HG02870 (cell line): Measurements from ENCODE around the gene WNK2.

ENCODE experiments used
- ATAC-seq: cut with Tn5 transposase; IDR thresholded peaks from one replicate; pipeline ENCODE4 v1.9.1; 2021; ENCODE audit warnings: mild to moderate bottlenecking, moderate library complexity; ENCODE audit not compliant: unreplicated experiment

The WNK2 gene

GRCh38 chr9:93198117-93198837 lies 14.3 kb downstream of the WNK2 start:
- no peak for ATAC-seq

DNA sequence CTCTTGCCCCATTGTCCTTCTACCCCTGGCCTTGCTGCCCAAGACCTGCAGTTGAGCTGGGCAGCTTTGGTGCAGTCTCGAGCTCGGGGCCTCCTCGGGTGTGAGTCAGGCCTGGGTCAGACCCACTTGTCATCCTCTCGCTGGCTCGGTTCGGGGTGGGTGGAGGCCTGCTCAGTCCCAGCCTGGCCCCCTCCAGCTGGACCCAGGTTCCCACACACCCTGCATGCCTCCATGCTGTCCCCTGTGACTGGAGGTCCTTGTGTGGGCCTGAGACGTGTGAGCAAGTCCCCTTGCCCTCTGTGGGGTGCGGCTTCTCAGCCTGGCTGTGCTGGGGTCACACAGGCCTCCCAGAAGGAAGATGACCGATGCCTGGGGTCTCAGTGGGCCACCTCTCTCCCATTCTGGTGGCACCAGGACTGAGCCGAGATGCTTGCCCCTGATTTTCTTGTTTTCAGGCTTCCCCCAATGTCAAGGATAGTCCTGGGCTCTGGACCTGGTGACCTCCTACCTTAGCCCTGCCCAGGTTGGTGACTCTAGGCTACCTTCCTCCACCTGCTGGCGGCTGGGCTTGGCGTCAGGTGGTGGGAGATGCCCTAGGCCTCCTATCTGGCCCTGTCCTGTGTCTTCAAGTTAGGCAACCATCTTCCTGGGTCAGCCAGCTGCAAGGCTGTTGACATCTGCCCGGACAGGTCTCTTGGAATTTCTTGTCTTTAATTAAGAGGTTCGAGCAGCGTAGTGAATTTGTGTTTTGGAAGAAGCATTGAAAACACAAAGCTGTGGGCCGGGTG lies 15.1 kb downstream of the WNK2 start:
- no peak for ATAC-seq

GRCh38 chr9:93200449-93200742 lies 16.5 kb downstream of the WNK2 start:
- ATAC-seq = no peak

DNA sequence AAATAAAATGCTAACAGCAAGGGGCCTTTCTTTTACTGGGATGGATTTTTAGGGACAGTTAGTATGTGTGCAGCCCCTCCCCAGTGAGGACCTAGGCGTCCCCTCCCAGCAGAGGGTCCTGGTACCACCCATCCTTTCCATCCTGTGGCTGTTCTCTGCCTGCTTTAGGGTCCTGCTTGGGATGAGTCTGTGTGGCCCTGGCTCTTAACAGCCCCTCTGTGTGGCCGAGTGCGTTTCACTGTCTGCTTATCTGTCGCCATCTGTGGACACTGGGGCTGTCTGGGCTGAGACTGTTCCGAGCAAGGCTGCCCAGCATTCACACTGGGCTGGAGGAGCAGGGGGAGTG lies 17.0 kb downstream of the WNK2 start:
- ATAC-seq = no peak

DNA sequence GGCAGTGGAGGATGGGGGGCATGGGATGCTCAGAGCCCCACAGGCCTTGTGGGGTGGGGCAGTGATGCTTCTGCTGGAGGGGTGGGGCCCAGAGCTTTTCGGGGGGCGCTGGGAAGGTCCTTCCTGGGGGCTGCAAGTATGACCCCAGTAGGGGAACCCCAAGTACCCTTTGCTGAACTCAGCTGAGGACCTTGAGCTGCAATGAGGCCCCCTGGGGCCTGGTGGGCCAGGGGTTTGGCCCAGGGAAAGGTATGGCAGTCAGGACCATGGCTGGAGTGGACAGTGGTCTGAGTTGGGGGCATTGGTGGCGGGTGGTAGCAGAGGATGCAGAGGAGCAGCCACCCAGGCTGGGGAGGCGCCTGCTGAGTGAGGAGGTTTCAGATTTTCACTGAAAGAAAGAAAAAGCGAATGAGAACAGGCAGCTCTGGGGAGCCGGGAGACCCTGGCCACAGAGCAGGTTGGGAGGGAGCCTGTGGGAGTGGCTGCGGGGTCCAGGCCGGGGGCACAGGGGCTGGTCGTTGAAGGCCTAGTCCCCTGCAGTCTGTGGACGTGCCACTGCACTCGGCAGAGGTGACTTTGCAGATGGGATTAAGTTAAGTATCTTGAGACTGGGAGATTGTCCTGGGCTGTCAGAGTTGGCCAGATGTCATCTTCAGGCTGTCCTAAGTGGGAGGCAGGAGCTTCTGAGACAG lies 19.2 kb downstream of the WNK2 start:
- no peak for ATAC-seq

DNA sequence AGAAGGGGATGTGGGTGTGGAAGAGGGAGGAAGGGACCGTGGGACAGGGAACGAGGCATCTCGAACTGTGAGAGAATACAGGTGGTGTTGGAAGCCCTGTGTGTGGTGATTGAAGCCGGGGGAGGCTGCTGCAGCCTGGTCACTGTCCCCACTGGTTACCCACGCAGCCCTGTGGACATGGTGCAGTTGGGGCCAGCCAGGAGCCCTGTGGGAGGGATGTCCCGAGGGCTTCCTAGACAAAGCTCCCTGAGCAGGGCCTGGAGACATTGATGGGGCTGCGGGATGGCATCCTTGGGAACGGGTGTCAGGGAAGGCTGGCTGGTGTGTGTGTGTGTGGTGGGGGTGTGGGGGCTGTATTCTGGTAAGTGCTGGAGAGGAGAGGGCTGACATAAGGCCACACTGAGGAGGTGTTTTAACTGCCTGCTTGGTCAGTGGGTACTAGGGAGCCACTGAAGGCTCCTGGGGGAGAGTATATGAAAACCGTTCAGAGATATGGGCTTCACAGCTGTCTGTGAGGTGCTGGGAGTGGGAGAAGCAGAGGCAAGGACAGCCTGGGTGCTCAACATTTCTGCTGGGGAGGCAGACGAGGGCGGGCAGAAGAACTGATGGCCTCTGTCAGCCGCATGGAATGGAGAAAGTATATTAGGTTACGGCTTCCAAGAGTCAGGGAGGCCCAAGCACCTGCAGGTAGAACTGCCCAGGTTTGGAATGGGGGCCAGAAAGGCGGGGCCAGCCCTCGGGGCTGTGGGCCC lies 20.0 kb downstream of the WNK2 start:
- ATAC-seq = no peak

DNA sequence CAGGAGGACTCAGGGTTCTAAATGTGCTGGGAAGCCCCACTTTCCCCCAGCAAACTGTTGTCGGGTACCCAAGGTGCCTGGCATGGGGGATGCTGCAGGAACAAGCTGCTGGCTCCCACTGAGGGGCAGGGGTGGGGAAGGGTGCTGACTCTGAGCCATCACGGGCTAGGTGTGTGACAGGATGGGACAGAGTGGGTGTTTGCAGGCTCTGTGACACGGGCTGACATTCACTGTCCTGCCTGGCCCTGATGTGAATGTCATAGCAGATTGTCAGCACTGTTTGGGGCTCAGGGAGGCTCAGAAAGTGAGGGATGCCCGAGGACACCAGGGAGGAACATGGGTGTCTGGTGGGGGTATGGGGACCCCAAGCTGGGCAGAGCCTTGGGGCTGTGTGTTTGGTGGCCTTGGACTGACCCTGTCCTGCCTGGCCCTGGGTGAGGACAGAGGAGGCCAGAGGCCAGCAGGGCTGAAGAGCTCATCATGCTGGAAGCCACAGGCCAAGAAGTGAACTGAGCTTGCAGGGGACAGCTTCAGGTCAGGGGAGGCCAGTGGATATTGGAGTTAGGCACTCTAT lies 20.6 kb downstream of the WNK2 start:
- no peak for ATAC-seq

DNA sequence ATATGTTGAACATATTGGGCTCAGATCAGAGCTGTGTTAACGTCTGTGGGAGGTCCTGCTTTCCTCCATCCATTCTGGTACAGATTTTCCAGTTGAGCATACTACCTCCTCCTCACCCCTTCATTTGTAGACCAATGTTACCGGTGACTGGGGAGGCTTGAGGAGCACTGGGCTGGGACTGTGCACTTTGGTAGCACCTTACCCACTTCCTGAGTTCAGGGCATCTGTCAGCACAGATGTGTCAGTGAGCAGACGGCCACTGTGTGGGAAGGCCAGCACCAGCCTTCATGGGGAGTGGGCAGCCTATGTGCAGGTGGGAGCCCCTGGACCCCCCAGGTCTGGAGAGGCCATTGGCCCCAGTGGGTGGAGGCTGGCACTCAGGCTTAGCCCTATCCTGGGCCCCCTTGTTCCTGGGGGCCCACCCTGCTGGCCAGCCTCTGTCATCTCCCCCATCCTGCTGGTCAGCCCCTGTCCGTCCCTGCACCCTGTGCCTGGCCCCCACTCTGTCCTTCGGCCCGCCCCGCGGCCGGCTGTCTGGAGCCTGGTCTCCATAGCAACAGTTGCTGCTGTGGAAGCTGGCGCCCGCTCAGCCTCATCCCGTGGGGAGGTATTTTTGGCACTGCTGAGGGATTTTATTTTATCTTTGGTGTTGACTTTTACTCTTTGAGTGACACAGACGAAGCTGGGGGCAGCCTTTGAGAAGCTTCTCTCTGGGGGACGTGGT lies 21.3 kb downstream of the WNK2 start:
- ATAC-seq = no peak

GRCh38 chr9:93205896-93206575 lies 22.1 kb downstream of the WNK2 start:
- no peak for ATAC-seq

- ATAC-seq = no peak
These were observed 22.7 kb downstream of the WNK2 start for GRCh38 chr9:93206576-93207155.

DNA sequence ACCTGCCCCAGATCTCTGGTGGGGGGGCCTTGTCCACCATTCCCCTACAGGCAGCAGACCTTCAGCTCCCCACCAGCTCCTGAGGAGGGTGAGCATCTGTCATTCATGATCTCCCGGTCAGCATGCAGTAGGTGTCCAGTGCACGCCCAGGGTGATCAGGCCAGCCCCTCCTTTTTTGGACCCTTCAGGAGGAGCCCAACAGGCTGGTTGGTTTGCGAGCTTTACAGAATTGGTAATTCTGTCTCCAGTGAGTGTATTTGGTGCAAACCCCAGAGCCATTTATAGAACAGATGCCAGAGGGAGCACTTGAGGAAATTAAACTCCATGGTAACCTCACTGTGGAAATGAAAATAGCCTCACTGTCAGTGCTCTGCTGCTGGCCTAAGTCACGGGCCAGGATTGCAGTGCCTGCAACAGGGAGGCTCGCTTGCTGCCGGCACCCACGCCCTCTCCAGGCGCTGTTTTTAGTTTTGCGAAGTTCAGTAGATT lies 23.4 kb downstream of the WNK2 start:
- no peak for ATAC-seq

DNA sequence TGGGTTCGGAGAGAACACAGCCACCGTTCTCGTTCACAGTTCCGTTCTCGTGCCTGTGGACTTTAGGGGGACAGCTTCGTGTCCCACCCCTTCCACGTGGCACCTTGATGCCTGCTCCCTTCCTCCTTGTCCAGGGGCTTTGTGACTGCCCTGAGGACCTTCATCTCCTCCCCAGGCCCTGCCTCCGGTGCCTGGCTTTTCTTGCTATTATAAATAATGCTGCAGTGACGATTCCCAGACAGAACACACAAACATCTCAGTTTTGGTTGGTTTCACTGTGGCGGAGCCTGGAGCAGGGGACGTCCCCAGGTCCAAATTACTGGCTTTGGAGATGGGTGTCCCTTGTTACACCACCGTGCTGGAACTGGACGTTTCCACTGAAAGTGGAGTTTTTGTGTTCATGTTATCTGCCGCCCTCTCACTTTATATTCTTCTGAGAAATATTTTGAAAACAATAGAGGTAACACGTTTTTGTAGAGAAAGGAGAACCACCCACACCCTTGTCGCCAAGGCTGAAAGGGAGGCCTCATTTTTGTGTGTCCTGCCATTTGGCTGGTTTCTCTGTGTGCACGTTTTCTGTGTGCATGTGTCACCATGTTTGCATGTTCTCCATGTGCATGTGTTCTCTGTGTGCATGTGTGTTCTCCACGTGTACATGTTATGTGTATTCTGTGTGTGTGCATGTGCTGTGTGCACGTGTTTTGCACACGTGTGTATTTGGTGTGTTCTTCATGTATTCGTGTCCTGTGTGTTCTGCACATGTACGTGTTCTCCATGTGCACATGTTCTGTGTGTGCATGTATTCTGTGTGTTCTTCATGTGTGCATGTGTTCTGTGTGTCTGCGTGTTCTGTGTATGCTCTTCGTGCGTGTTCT lies 24.2 kb downstream of the WNK2 start:
- ATAC-seq = no peak

DNA sequence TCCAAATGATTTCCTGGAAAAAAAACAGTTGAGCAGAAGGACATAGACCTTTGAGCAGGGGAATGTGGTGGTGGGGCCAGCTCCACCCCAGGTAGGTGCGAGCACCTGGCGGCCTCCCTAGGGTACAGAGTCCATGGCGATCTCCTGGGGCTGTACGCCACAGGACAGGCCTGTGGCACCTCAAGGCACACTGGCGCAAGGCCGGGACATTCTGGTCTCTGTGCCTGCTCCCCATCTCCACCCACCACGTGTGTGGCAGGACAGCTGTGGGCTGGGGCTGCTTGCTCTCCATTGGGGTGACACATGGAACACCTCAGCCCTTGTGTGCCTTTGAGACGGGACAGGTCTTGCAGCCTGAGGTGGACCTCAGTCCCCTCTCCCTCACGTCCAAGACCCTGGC lies 25.2 kb downstream of the WNK2 start:
- no peak for ATAC-seq

DNA sequence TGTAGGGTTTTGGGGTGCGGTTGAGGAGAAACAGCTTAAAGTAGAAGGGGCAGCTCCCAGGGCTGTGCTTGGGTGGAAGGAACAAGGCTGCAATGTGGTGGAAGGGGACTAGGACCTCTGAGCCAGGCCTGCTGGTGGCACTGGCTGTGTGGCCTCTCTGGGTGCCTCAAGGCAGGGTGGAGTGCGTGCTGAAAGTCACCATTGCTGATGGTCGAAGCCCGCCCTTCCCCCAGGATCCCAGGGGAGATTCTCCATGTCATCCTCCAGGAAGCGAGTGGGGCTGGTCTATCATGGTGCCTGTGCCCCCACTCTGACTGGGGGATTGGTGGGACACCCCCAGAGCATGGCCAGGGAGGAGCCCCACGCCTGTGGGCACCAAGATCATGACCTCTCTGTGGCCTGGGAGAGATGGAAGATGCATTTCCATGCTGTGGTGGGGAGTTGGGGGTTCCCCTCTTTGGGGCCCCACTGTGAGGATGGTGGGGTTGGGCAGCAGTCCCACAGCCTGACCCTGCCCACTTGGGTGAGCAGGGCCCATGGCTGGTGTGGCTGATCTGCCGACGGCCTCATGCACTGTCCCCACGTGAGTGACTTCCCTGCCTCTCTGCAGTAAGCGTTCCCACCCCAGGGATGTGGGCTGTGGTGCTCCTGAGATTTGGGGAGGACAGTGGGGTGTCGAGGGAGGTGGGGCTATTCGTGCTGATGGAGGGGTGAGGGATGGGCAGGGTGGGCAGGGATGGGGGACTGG lies 25.8 kb downstream of the WNK2 start:
- ATAC-seq = no peak

- ATAC-seq = no peak
These were observed 26.5 kb downstream of the WNK2 start for GRCh38 chr9:93210324-93210973.

GRCh38 chr9:93210974-93211653 lies 27.2 kb downstream of the WNK2 start:
- ATAC-seq = no peak

GRCh38 chr9:93211654-93212001 lies 27.7 kb downstream of the WNK2 start:
- no peak for ATAC-seq
